AG04449 (cell line): Measurements from ENCODE around the gene CLEC6A.

ENCODE experiments used
- CTCF ChIA-PET: fragments of 350-600 bp; formaldehyde crosslinking; extraction: SDS; loops from one replicate; lab custom pipeline; 2021; ENCODE audit warnings: antibody characterized with exemption; lab: Yijun Ruan, JAX
- POLR2A ChIA-PET: fragments of 400-600, 350-600 bp; formaldehyde crosslinking; extraction: SDS; loops from one replicate; lab custom pipeline; 2020; ENCODE audit warnings: antibody characterized with exemption, inconsistent platforms; lab: Yijun Ruan, JAX
- DNase-seq: peaks from one replicate; pipeline ENCODE4 v3.0.0-alpha.2; 2010; ENCODE audit warnings: low read depth, low spot score
- H3K4me3 ChIP-seq: 2 replicates; pipeline ENCODE4 v1.5.1; 2011; ENCODE audit warnings: low read depth, mild to moderate bottlenecking, control low read depth, low read length
- CTCF ChIP-seq: IDR thresholded peaks from one replicate; pipeline ENCODE4 v1.5.1; 2011; ENCODE audit warnings: mild to moderate bottlenecking, moderate library complexity, low read length, control low read depth, inconsistent platforms; ENCODE audit not compliant: insufficient read depth; ENCODE audit errors: missing control alignments

CLEC6A gene

GRCh38 chr12:8452036-8452435 is 3.7 kb upstream of the CLEC6A start:
- no peak for DNase-seq
- no peak for TF ChIP-seq CTCF
- ChIA-PET POLR2A (no interaction called here), CTCF (no interaction called here)
- no peak overlapping the region for H3K4me3 ChIP-seq

- ChIA-PET POLR2A (no interaction called here), CTCF (no interaction called here)
- no peak for DNase-seq
Observed at GRCh38 chr12:8453021-8453513, 2.7 kb upstream of the CLEC6A start.

GRCh38 chr12:8453796-8454195 is 2.0 kb upstream of the CLEC6A start:
- ChIA-PET POLR2A (no interaction called here), CTCF (no interaction called here)
- no peak for TF ChIP-seq CTCF
- no peak for DNase-seq
- H3K4me3 ChIP-seq: no peak overlapping the region

More at GRCh38 chr12:8453021-8453513, 2.7 kb upstream of the CLEC6A start:
- TF ChIP-seq CTCF: no peak
- H3K4me3 ChIP-seq: no peak overlapping the region

- H3K4me3 ChIP-seq: no peak overlapping the region
- TF ChIP-seq CTCF: no peak
- POLR2A ChIA-PET: no interaction called here
- DNase-seq: no peak
- CTCF ChIA-PET: no interaction called here
Observed at GRCh38 chr12:8455271-8455670, 491 bp upstream of the CLEC6A start.

GRCh38 chr12:8461426-8461825 is 5.7 kb downstream of the CLEC6A start:
- DNase-seq: no peak
- ChIA-PET CTCF (no interaction called here), POLR2A (no interaction called here)
- TF ChIP-seq CTCF: no peak
- H3K4me3 ChIP-seq: no peak overlapping the region

GRCh38 chr12:8465301-8465996 is 9.7 kb downstream of the CLEC6A start:
- ChIA-PET CTCF (no interaction called here), POLR2A (no interaction called here)
- H3K4me3 ChIP-seq: no peak overlapping the region
- TF ChIP-seq CTCF: no peak
- DNase-seq: no peak
